ENCODE measurements around the gene CD22. TPM values are rescaled to one million over a fixed set of nuclear protein-coding genes. Genes with fewer than 3 reads are reported as not detected.
A peak's percentile ranks its signal among the peaks of the same experiment; 100 is the strongest.

Gene CD22
- total and polyA plus RNA-seq, 2 of the 13 experiments (the other 11 are each of a cell fraction or from before 2014, with no cell fraction given): 0.71 to 1.7 TPM

DNA sequence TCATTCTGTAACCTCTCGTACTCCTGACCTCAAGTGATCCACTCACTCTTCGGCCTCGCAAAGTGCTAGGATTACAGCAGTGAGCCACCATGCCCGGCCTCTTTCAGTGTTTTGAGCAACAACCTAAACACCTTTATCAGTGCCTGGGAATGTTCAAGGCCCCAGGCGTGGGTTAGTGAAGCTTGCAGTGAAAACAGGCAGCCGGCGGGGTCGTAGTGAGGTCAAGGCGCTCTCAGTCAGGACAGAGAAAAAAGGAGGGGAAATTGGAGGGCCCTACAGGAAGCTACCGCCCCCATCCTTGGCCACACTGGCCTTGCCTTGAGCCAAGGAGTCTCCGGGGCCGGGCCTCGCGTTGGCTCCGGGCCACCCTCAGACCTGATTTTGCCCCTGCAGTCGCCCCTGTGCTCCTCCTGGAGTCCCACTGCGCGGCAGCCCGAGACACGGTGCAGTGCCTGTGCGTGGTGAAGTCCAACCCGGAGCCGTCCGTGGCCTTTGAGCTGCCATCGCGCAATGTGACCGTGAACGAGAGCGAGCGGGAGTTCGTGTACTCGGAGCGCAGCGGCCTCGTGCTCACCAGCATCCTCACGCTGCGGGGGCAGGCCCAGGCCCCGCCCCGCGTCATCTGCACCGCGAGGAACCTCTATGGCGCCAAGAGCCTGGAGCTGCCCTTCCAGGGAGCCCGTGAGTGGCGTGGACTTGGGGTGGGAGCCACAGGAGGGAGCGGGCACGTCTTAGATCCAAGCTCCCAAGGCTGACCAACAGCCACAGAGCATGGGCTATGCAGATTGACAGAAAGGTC lies 19.3 kb upstream of the CD22 start (continued):
- TF ChIP-seq, protein P1, sequence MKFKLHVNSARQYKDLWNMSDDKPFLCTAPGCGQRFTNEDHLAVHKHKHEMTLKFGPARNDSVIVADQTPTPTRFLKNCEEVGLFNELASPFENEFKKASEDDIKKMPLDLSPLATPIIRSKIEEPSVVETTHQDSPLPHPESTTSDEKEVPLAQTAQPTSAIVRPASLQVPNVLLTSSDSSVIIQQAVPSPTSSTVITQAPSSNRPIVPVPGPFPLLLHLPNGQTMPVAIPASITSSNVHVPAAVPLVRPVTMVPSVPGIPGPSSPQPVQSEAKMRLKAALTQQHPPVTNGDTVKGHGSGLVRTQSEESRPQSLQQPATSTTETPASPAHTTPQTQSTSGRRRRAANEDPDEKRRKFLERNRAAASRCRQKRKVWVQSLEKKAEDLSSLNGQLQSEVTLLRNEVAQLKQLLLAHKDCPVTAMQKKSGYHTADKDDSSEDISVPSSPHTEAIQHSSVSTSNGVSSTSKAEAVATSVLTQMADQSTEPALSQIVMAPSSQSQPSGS (CRISPR knock-in tag; IDR thresholded peaks at IDR 0.05): peak; percentile 36; the same call in 1 of the 2 replicates
- TF ChIP-seq ZFY (CRISPR knock-in tag; IDR thresholded peaks at IDR 0.05): peak; percentile 63
- TF ChIP-seq, protein P2, sequence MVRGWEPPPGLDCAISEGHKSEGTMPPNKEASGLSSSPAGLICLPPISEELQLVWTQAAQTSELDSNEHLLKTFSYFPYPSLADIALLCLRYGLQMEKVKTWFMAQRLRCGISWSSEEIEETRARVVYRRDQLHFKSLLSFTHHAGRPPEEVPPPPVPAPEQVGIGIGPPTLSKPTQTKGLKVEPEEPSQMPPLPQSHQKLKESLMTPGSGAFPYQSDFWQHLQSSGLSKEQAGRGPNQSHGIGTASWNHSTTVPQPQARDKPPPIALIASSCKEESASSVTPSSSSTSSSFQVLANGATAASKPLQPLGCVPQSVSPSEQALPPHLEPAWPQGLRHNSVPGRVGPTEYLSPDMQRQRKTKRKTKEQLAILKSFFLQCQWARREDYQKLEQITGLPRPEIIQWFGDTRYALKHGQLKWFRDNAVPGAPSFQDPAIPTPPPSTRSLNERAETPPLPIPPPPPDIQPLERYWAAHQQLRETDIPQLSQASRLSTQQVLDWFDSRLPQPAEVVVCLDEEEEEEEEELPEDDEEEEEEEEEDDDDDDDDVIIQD (CRISPR knock-in tag; IDR thresholded peaks at IDR 0.05; ENCODE audit: low read depth): no peak
- TF ChIP-seq, protein P3, sequence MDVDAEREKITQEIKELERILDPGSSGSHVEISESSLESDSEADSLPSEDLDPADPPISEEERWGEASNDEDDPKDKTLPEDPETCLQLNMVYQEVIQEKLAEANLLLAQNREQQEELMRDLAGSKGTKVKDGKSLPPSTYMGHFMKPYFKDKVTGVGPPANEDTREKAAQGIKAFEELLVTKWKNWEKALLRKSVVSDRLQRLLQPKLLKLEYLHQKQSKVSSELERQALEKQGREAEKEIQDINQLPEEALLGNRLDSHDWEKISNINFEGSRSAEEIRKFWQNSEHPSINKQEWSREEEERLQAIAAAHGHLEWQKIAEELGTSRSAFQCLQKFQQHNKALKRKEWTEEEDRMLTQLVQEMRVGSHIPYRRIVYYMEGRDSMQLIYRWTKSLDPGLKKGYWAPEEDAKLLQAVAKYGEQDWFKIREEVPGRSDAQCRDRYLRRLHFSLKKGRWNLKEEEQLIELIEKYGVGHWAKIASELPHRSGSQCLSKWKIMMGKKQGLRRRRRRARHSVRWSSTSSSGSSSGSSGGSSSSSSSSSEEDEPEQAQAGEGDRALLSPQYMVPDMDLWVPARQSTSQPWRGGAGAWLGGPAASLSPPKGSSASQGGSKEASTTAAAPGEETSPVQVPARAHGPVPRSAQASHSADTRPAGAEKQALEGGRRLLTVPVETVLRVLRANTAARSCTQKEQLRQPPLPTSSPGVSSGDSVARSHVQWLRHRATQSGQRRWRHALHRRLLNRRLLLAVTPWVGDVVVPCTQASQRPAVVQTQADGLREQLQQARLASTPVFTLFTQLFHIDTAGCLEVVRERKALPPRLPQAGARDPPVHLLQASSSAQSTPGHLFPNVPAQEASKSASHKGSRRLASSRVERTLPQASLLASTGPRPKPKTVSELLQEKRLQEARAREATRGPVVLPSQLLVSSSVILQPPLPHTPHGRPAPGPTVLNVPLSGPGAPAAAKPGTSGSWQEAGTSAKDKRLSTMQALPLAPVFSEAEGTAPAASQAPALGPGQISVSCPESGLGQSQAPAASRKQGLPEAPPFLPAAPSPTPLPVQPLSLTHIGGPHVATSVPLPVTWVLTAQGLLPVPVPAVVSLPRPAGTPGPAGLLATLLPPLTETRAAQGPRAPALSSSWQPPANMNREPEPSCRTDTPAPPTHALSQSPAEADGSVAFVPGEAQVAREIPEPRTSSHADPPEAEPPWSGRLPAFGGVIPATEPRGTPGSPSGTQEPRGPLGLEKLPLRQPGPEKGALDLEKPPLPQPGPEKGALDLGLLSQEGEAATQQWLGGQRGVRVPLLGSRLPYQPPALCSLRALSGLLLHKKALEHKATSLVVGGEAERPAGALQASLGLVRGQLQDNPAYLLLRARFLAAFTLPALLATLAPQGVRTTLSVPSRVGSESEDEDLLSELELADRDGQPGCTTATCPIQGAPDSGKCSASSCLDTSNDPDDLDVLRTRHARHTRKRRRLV (CRISPR knock-in tag; IDR thresholded peaks at IDR 0.05): no peak
- TF ChIP-seq, protein P4, sequence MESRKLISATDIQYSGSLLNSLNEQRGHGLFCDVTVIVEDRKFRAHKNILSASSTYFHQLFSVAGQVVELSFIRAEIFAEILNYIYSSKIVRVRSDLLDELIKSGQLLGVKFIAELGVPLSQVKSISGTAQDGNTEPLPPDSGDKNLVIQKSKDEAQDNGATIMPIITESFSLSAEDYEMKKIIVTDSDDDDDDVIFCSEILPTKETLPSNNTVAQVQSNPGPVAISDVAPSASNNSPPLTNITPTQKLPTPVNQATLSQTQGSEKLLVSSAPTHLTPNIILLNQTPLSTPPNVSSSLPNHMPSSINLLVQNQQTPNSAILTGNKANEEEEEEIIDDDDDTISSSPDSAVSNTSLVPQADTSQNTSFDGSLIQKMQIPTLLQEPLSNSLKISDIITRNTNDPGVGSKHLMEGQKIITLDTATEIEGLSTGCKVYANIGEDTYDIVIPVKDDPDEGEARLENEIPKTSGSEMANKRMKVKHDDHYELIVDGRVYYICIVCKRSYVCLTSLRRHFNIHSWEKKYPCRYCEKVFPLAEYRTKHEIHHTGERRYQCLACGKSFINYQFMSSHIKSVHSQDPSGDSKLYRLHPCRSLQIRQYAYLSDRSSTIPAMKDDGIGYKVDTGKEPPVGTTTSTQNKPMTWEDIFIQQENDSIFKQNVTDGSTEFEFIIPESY (CRISPR knock-in tag; IDR thresholded peaks at IDR 0.05): peak; percentile 95
- TF ChIP-seq, protein P5, sequence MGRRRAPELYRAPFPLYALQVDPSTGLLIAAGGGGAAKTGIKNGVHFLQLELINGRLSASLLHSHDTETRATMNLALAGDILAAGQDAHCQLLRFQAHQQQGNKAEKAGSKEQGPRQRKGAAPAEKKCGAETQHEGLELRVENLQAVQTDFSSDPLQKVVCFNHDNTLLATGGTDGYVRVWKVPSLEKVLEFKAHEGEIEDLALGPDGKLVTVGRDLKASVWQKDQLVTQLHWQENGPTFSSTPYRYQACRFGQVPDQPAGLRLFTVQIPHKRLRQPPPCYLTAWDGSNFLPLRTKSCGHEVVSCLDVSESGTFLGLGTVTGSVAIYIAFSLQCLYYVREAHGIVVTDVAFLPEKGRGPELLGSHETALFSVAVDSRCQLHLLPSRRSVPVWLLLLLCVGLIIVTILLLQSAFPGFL (CRISPR knock-in tag; IDR thresholded peaks at IDR 0.05): no peak
- TF ChIP-seq, protein P6, sequence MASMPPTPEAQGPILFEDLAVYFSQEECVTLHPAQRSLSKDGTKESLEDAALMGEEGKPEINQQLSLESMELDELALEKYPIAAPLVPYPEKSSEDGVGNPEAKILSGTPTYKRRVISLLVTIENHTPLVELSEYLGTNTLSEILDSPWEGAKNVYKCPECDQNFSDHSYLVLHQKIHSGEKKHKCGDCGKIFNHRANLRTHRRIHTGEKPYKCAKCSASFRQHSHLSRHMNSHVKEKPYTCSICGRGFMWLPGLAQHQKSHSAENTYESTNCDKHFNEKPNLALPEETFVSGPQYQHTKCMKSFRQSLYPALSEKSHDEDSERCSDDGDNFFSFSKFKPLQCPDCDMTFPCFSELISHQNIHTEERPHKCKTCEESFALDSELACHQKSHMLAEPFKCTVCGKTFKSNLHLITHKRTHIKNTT (CRISPR knock-in tag; IDR thresholded peaks at IDR 0.05): no peak
- TF ChIP-seq KDM6A (CRISPR knock-in tag; IDR thresholded peaks at IDR 0.05; ENCODE audit: low read depth): peak; percentile 33; the same call in 1 of the 2 replicates
- TF ChIP-seq, protein P7, sequence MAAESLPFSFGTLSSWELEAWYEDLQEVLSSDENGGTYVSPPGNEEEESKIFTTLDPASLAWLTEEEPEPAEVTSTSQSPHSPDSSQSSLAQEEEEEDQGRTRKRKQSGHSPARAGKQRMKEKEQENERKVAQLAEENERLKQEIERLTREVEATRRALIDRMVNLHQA (CRISPR knock-in tag; IDR thresholded peaks at IDR 0.05): no peak
- TF ChIP-seq ZNF331 (CRISPR knock-in tag; IDR thresholded peaks at IDR 0.05): peak; percentile 48; the same call in 1 of the 2 replicates
- no peak for TF ChIP-seq U2AF2 (IDR thresholded peaks at IDR 0.05; ENCODE audit: low read depth, low read length)
- TF ChIP-seq, protein P8, sequence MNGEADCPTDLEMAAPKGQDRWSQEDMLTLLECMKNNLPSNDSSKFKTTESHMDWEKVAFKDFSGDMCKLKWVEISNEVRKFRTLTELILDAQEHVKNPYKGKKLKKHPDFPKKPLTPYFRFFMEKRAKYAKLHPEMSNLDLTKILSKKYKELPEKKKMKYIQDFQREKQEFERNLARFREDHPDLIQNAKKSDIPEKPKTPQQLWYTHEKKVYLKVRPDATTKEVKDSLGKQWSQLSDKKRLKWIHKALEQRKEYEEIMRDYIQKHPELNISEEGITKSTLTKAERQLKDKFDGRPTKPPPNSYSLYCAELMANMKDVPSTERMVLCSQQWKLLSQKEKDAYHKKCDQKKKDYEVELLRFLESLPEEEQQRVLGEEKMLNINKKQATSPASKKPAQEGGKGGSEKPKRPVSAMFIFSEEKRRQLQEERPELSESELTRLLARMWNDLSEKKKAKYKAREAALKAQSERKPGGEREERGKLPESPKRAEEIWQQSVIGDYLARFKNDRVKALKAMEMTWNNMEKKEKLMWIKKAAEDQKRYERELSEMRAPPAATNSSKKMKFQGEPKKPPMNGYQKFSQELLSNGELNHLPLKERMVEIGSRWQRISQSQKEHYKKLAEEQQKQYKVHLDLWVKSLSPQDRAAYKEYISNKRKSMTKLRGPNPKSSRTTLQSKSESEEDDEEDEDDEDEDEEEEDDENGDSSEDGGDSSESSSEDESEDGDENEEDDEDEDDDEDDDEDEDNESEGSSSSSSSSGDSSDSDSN (CRISPR knock-in tag; IDR thresholded peaks at IDR 0.05): no peak

Measured in HepG2 (cell line).